ENCODE measurements around the gene BDKRB2.
A peak's percentile ranks its signal among the peaks of the same experiment; 100 is the strongest.

BDKRB2 gene

GRCh38 chr14:96264200-96264553, 59.5 kb downstream of the BDKRB2 start:
- TF ChIP-seq CTCF (IDR thresholded peaks at IDR 0.05), result no peak
- DNase-seq (ENCODE audit: low spot score), result no peak
- Histone ChIP-seq H3K4me3 (no peak overlapping the region), H3K27ac (no peak overlapping the region)

- Histone ChIP-seq H3K4me3 (no peak overlapping the region), H3K27ac (no peak overlapping the region)
- TF ChIP-seq CTCF (IDR thresholded peaks at IDR 0.05), result no peak
- no peak for DNase-seq (ENCODE audit: low spot score)
Observed at GRCh38 chr14:96264853-96265252, 60.2 kb downstream of the BDKRB2 start.

GRCh38 chr14:96265383-96266095, 60.9 kb downstream of the BDKRB2 start:
- no peak overlapping the region for H3K27ac ChIP-seq
- TF ChIP-seq CTCF (IDR thresholded peaks at IDR 0.05), result no peak
- no peak overlapping the region for H3K4me3 ChIP-seq
- no peak for DNase-seq (ENCODE audit: low spot score)

GRCh38 chr14:96267336-96267735, 62.7 kb downstream of the BDKRB2 start:
- no peak for TF ChIP-seq CTCF (IDR thresholded peaks at IDR 0.05)
- H3K27ac ChIP-seq, result no peak overlapping the region
- H3K4me3 ChIP-seq, result no peak overlapping the region
- no peak for DNase-seq (ENCODE audit: low spot score)

- H3K27ac ChIP-seq, result no peak overlapping the region
- no peak for TF ChIP-seq CTCF (IDR thresholded peaks at IDR 0.05)
- H3K4me3 ChIP-seq, result no peak overlapping the region
- DNase-seq (ENCODE audit: low spot score), result no peak
Observed at GRCh38 chr14:96267916-96268315, 63.3 kb downstream of the BDKRB2 start.

GRCh38 chr14:96268431-96269358, 64.1 kb downstream of the BDKRB2 start:
- no peak for DNase-seq (ENCODE audit: low spot score)
- no peak for TF ChIP-seq CTCF (IDR thresholded peaks at IDR 0.05)
- H3K4me3 ChIP-seq, result no peak overlapping the region
- H3K27ac ChIP-seq, result peak overlapping the region in 1 of 2 donors; percentile 37

Data from coronary artery (tissue), 2 donors.